B cell (primary cell): ENCODE results near the gene ISLR2. TPM values are rescaled to one million over a fixed set of nuclear protein-coding genes. Genes with fewer than 3 reads are reported as not detected.

ENCODE experiments used
- ATAC-seq: fragments of 200-7000 bp; cut with Tn5 transposase; one replicate; pipeline ENCODE4 v1.10.0; 2021; ENCODE audit warnings: low read depth, mild to moderate bottlenecking, moderate number of reproducible peaks, moderate library complexity
- CTCF ChIA-PET: fragments of 350-600 bp; sonication (Branson Sonifier 250); formaldehyde crosslinking; loops from one replicate; lab custom pipeline; 2021; ENCODE audit warnings: antibody characterized with exemption, inconsistent platforms; lab: Charles Lee
- POLR2A ChIA-PET: fragments of 350-600 bp; sonication (Branson Sonifier 250); formaldehyde crosslinking; loops from one replicate; lab custom pipeline; 2021; ENCODE audit warnings: antibody characterized with exemption; lab: Charles Lee
- DNase-seq: peaks from one replicate; pipeline ENCODE4 v3.0.0; 2013
- H2AFZ ChIP-seq: 2 replicates; pipeline ENCODE4 v1.6.1; 2012; ENCODE audit warnings: mild to moderate bottlenecking, low read depth, low read length; ENCODE audit not compliant: insufficient read depth, poor library complexity, severe bottlenecking
- H3K27ac ChIP-seq, 2 donors: 1 replicate in 1 of 2; 2 replicates in 1 of 2; pipeline ENCODE4 v1.5.1; 2012 to 2013; ENCODE audit warnings: low read length in 2 of 2, mild to moderate bottlenecking in 2 of 2, moderate library complexity in 1 of 2
- H3K27me3 ChIP-seq, 4 experiments: fragments of 200-600 bp in 1 of 4; sonication (generic) in 1 of 4; replicated peaks in 1 of 4; 1 replicate in 2 of 4; 2 replicates in 2 of 4; pipeline versions ENCODE4 v1.6.1 to v1.7.0; 2013 to 2016; ENCODE audit warnings: low read length in 3 of 4, mild to moderate bottlenecking in 2 of 4, mixed read lengths in 1 of 4, moderate library complexity in 1 of 4; ENCODE audit not compliant: insufficient read depth in 4 of 4, control insufficient read depth in 3 of 4; ENCODE audit errors: control extremely low read depth in 1 of 4
- H3K36me3 ChIP-seq, 2 experiments: replicated peaks in 1 of 2; 1 replicate in 1 of 2; 2 replicates in 1 of 2; pipeline versions ENCODE4 v1.6.1 to v1.7.1; 2013; ENCODE audit warnings: low read length in 1 of 2; ENCODE audit not compliant: insufficient read depth in 2 of 2, control insufficient read depth in 1 of 2; ENCODE audit errors: control extremely low read depth in 1 of 2, extremely low read depth in 1 of 2
- H3K4me1 ChIP-seq, 2 donors: fragments of 200-600 bp in 1 of 2; sonication (generic) in 1 of 2; 1 replicate in 1 of 2; 2 replicates in 1 of 2; pipeline versions ENCODE4 v1.5.1 to v1.6.1; 2013 to 2017; ENCODE audit warnings: low read length in 2 of 2; ENCODE audit not compliant: control insufficient read depth in 2 of 2, insufficient read depth in 2 of 2
- H3K4me2 ChIP-seq: replicated peaks from 2 replicates; pipeline ENCODE3; 2012; ENCODE audit warnings: mild to moderate bottlenecking, low read depth, low read length; ENCODE audit not compliant: poor library complexity, severe bottlenecking
- H3K4me3 ChIP-seq, 5 experiments: fragments of 200-600 bp in 1 of 5; sonication (generic) in 1 of 5; 1 replicate in 3 of 5; 2 replicates in 2 of 5; pipeline versions ENCODE4 v1.5.1 to v1.7.0; 2011 to 2016; ENCODE audit warnings: low read length in 4 of 5, mild to moderate bottlenecking in 4 of 5, low read depth in 2 of 5, control low read depth in 1 of 5, moderate library complexity in 1 of 5; ENCODE audit not compliant: insufficient read depth in 1 of 5; ENCODE audit errors: control extremely low read depth in 1 of 5, extremely low read depth in 1 of 5
- H3K79me2 ChIP-seq: fragments of 200-600 bp; sonication (generic); one replicate; pipeline ENCODE4 v1.6.0; 2016; ENCODE audit warnings: low read length; ENCODE audit not compliant: control insufficient read depth, insufficient read depth
- H3K9ac ChIP-seq: fragments of 200-600 bp; sonication (generic); 2 replicates; pipeline ENCODE4 v1.6.1; 2017; ENCODE audit warnings: mild to moderate bottlenecking, low read length, moderate library complexity
- H3K9me3 ChIP-seq, 3 donors: one replicate each; pipeline versions ENCODE4 v1.6.1 to v1.7.1; 2013; ENCODE audit warnings: low read length in 2 of 3; ENCODE audit not compliant: control insufficient read depth in 2 of 3, insufficient read depth in 1 of 3; ENCODE audit errors: control extremely low read depth in 1 of 3
- H4K20me1 ChIP-seq: 2 replicates; pipeline ENCODE4 v1.6.0; 2012; ENCODE audit warnings: mild to moderate bottlenecking, low read length; ENCODE audit not compliant: insufficient read depth, control insufficient read depth, poor library complexity, severe bottlenecking
- H3K27ac Mint-ChIP-seq: one replicate; pipeline ENCODE4 v1.8.0; 2021; ENCODE audit warnings: mixed read lengths
- H3K27me3 Mint-ChIP-seq: one replicate; pipeline ENCODE4 v1.8.0; 2021; ENCODE audit warnings: mixed read lengths
- H3K4me1 Mint-ChIP-seq: one replicate; pipeline ENCODE4 v1.8.0; 2021; ENCODE audit warnings: mixed read lengths
- H3K4me3 Mint-ChIP-seq: one replicate; pipeline ENCODE4 v1.8.0; 2021; ENCODE audit warnings: mixed read lengths
- H3K9me3 Mint-ChIP-seq: one replicate; pipeline ENCODE4 v1.8.0; 2022; ENCODE audit warnings: mixed read lengths; ENCODE audit not compliant: insufficient read depth
- EZH2 ChIP-seq: IDR thresholded peaks from 2 replicates; pipeline ENCODE4 v1.6.1; 2012; ENCODE audit warnings: borderline replicate concordance, low read depth, mild to moderate bottlenecking, moderate library complexity, low read length; ENCODE audit not compliant: insufficient read depth, poor library complexity, severe bottlenecking
- WGBS: methylation state at CpG from one replicate; pipeline ENCODE4 v1.1.5; 2013; ENCODE audit warnings: missing lambda C conversion rate; ENCODE audit not compliant: insufficient coverage; 5-methylcytosine and 5-hydroxymethylcytosine counted together
- intact Hi-C: fragments of 100-400 bp; cut with micrococcal nuclease; formaldehyde crosslinking; loops from one replicate; pipeline ENCODE4 v1.10.0; 2022
- polyA plus RNA-seq: library from polyadenylated mRNA; depleted of rRNA; stranded (reverse); fragments of >200 nt; gene quantifications from 2 replicates; pipeline ENCODE4 v1.2.3, GENCODE V29; 2012
- total RNA-seq, 2 donors: library from RNA; stranded (reverse); fragments of 120-200 nt in 1 of 2; gene quantifications; 1 replicate in 1 of 2; 2 replicates in 1 of 2; pipeline versions ENCODE4 v1.2.3 to v1.2.4, GENCODE V29; 2013 to 2022
- TF ChIP-seq, protein P1 (sequence below): fragments of 200-600 bp; IDR thresholded peaks from one replicate; pipeline ENCODE4 v1.8.0; 2022; ENCODE audit warnings: antibody characterized with exemption, mild to moderate bottlenecking

The ISLR2 gene
- total and polyA plus RNA-seq, 2 donors (not counting 1 experiment from before 2014, with no cell fraction given): not detected

GRCh38 chr15:74146277-74146800 lies 16.0 kb downstream of the ISLR2 start:
- Histone ChIP-seq H3K27me3 (peaks cover 0 to 19% (median 4%) of the 10 kb centered on the region in 4 experiments), H3K4me3 (no peak overlapping the region), H3K27ac (no peak overlapping the region), H3K4me1 (no peaks in the 10 kb centered on the region), H3K9ac (no peak overlapping the region), H3K79me2 (no peaks in the 10 kb centered on the region), H4K20me1 (no peaks in the 10 kb centered on the region), H3K36me3 (no peaks in the 10 kb centered on the region), H2AFZ (no peak overlapping the region), H3K9me3 (peaks cover 1 to 7% (median 3%) of the 10 kb centered on the region in 3 donors), H3K4me2 (no peak overlapping the region)
- CTCF ChIA-PET: no interaction called here
- intact Hi-C loops: no loop called here
- H3K4me1 Mint-ChIP-seq: no peaks in the 10 kb centered on the region
- no peak overlapping the region for H3K4me3 Mint-ChIP-seq
- TF ChIP-seq, protein P1, sequence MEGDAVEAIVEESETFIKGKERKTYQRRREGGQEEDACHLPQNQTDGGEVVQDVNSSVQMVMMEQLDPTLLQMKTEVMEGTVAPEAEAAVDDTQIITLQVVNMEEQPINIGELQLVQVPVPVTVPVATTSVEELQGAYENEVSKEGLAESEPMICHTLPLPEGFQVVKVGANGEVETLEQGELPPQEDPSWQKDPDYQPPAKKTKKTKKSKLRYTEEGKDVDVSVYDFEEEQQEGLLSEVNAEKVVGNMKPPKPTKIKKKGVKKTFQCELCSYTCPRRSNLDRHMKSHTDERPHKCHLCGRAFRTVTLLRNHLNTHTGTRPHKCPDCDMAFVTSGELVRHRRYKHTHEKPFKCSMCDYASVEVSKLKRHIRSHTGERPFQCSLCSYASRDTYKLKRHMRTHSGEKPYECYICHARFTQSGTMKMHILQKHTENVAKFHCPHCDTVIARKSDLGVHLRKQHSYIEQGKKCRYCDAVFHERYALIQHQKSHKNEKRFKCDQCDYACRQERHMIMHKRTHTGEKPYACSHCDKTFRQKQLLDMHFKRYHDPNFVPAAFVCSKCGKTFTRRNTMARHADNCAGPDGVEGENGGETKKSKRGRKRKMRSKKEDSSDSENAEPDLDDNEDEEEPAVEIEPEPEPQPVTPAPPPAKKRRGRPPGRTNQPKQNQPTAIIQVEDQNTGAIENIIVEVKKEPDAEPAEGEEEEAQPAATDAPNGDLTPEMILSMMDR: no peak
- H3K9me3 Mint-ChIP-seq: peaks cover 2% of the 10 kb centered on the region
- peaks cover 46% of the 10 kb centered on the region for H3K27me3 Mint-ChIP-seq
- no peak for DNase-seq
- POLR2A ChIA-PET: no interaction called here
- no peak overlapping the region for H3K27ac Mint-ChIP-seq
- no peak for ATAC-seq
- WGBS: no CpG with 5 or more reads among the region's 1 CpG

DNA sequence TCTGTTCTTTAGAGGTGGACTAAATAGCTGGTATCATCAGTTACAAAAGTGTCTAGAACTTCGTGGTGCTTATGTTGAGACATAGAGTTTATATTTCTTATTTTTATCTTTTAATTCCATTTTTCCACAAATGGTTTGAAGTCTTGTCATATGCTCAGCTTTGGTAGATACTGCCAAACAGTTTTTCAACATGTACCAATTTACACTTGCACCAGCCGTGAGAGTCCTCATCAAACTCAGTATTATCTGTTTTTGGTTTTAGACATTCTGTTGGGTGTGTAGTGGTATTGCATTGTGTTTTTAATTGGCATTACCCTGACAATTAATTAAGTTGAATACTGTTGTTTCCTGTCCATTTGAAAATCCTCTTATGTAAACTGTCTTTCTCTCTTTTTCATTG lies 16.7 kb downstream of the ISLR2 start:
- peaks cover 2% of the 10 kb centered on the region for H3K9me3 Mint-ChIP-seq
- H3K27ac Mint-ChIP-seq: no peak overlapping the region
- Histone ChIP-seq H4K20me1 (no peaks in the 10 kb centered on the region), H3K4me2 (no peak overlapping the region), H3K36me3 (no peaks in the 10 kb centered on the region), H2AFZ (no peak overlapping the region), H3K27ac (no peak overlapping the region), H3K9ac (no peak overlapping the region), H3K4me3 (no peak overlapping the region), H3K27me3 (peaks cover 0 to 19% (median 6%) of the 10 kb centered on the region in 4 experiments), H3K9me3 (peaks cover 1 to 7% (median 3%) of the 10 kb centered on the region in 3 donors), H3K4me1 (no peaks in the 10 kb centered on the region), H3K79me2 (no peaks in the 10 kb centered on the region)
- ChIA-PET CTCF (no interaction called here), POLR2A (no interaction called here)
- intact Hi-C loops: no loop called here
- H3K4me1 Mint-ChIP-seq: no peaks in the 10 kb centered on the region
- no CpG with 5 or more reads among the region's 2 CpGs for WGBS
- no peak overlapping the region for H3K4me3 Mint-ChIP-seq
- TF ChIP-seq, protein P1: no peak
- no peak for TF ChIP-seq EZH2
- DNase-seq (no peak), ATAC-seq (no peak)
- H3K27me3 Mint-ChIP-seq: peaks cover 53% of the 10 kb centered on the region
